Activated gamma-delta T cell treated with anti-CD3 and anti-CD28 coated beads, Interleukin-2, amount 50 U/mL, for 16 hours (primary cell): ENCODE measurements around the gene BRD7.
A peak's percentile ranks its signal among the peaks of the same experiment; 100 is the strongest.
"Not testable (repeated sequence)": the region's sequence is repeated elsewhere in the genome, so short reads cannot be mapped to it uniquely, and the experiment has no call there.

Source experiments
- DNase-seq: peaks from one replicate; pipeline ENCODE4 v3.0.0-alpha.2; 2020; ENCODE audit warnings: low read depth

Gene BRD7

GRCh38 chr16:50359626-50360025 is 9.2 kb downstream of the BRD7 start:
- DNase-seq, result no peak

- DNase-seq, result no peak
These were observed 13.9 kb downstream of the BRD7 start for GRCh38 chr16:50354629-50355456.

- no peak for DNase-seq
These were observed 14.7 kb downstream of the BRD7 start for GRCh38 chr16:50354082-50354481.

- DNase-seq, result no peak
These were observed 16.8 kb downstream of the BRD7 start for GRCh38 chr16:50351952-50352351.

GRCh38 chr16:50351116-50351515 is 17.7 kb downstream of the BRD7 start:
- DNase-seq, result no peak

GRCh38 chr16:50345210-50345609 is 23.6 kb downstream of the BRD7 start:
- DNase-seq, result not testable (repeated sequence)

- DNase-seq, result not testable (repeated sequence)
These were observed 25.2 kb downstream of the BRD7 start for GRCh38 chr16:50343566-50343965.

GRCh38 chr16:50340578-50340977 is 28.2 kb downstream of the BRD7 start:
- DNase-seq, result no peak

GRCh38 chr16:50338371-50339231 is 30.2 kb downstream of the BRD7 start:
- no peak for DNase-seq

- DNase-seq, result no peak
These were observed 31.9 kb downstream of the BRD7 start for GRCh38 chr16:50336884-50337283.

- peak; percentile 43 for DNase-seq
These were observed 33.4 kb downstream of the BRD7 start for GRCh38 chr16:50335196-50335958.

- no peak for DNase-seq
These were observed 34.4 kb downstream of the BRD7 start for GRCh38 chr16:50334106-50334975.

- DNase-seq, result no peak
These were observed 36.2 kb downstream of the BRD7 start for GRCh38 chr16:50332599-50332998.

GRCh38 chr16:50331570-50331969 is 37.2 kb downstream of the BRD7 start:
- no peak for DNase-seq

GRCh38 chr16:50329446-50330189 is 39.2 kb downstream of the BRD7 start:
- no peak for DNase-seq

GRCh38 chr16:50326835-50327465 is 41.8 kb downstream of the BRD7 start:
- peak; percentile 56 for DNase-seq

- no peak for DNase-seq
These were observed 42.5 kb downstream of the BRD7 start for GRCh38 chr16:50326264-50326663.

GRCh38 chr16:50324345-50324744 is 44.4 kb downstream of the BRD7 start:
- no peak for DNase-seq

GRCh38 chr16:50323335-50324011 is 45.3 kb downstream of the BRD7 start:
- no peak for DNase-seq

- DNase-seq, result no peak
These were observed 46.5 kb downstream of the BRD7 start for GRCh38 chr16:50322333-50322732.
